Adipocyte (in vitro differentiated cells): ENCODE measurements around the gene FOXC1.

Experiments
- DNase-seq: peaks from one replicate; pipeline ENCODE4 v3.0.0-alpha.2; 2015; ENCODE audit warnings: low read depth
- H3K27me3 ChIP-seq: replicated peaks from 2 replicates; pipeline ENCODE4 v1.7.0; 2013; ENCODE audit warnings: mild to moderate bottlenecking, low read length, moderate library complexity; ENCODE audit not compliant: control insufficient read depth, insufficient read depth
- H3K36me3 ChIP-seq: 2 replicates; pipeline ENCODE4 v1.7.0; 2013; ENCODE audit warnings: low read length, mild to moderate bottlenecking, moderate library complexity; ENCODE audit not compliant: control insufficient read depth, insufficient read depth, severe bottlenecking
- H3K4me1 ChIP-seq: 2 replicates; pipeline ENCODE4 v1.7.0; 2013; ENCODE audit warnings: mild to moderate bottlenecking, low read length, moderate library complexity; ENCODE audit not compliant: control insufficient read depth, insufficient read depth
- H3K4me3 ChIP-seq: 2 replicates; pipeline ENCODE4 v1.7.0; 2013; ENCODE audit warnings: mild to moderate bottlenecking, low read length, moderate library complexity
- H3K9ac ChIP-seq: 2 replicates; pipeline ENCODE4 v1.7.0; 2013; ENCODE audit warnings: mild to moderate bottlenecking, low read length, moderate library complexity
- H3K9me3 ChIP-seq: 2 replicates; pipeline ENCODE4 v1.7.0; 2013; ENCODE audit warnings: mild to moderate bottlenecking, low read length, moderate library complexity; ENCODE audit not compliant: control insufficient read depth

FOXC1 gene

GRCh38 chr6:1608222-1609040, 1.3 kb upstream of the FOXC1 start:
- Histone ChIP-seq H3K4me3 (peak overlapping the region; percentile 76), H3K9me3 (no peaks in the 10 kb centered on the region), H3K36me3 (no peaks in the 10 kb centered on the region), H3K4me1 (peaks cover 38% of the 10 kb centered on the region), H3K27me3 (peaks cover 49% of the 10 kb centered on the region), H3K9ac (no peak overlapping the region)
- DNase-seq = no peak

GRCh38 chr6:1609041-1609647, 571 bp upstream of the FOXC1 start:
- Histone ChIP-seq H3K4me3 (peak overlapping the region; percentile 76), H3K36me3 (no peaks in the 10 kb centered on the region), H3K27me3 (peaks cover 42% of the 10 kb centered on the region), H3K9me3 (no peaks in the 10 kb centered on the region), H3K4me1 (peaks cover 38% of the 10 kb centered on the region), H3K9ac (peak overlapping the region; percentile 51)
- DNase-seq = peak; percentile 76

GRCh38 chr6:1610497-1611321, 994 bp downstream of the FOXC1 start:
- DNase-seq = peak; percentile 52
- peaks cover 30% of the 10 kb centered on the region for H3K4me1 ChIP-seq

GRCh38 chr6:1611322-1611571, 1.5 kb downstream of the FOXC1 start:
- Histone ChIP-seq H3K4me3 (peak overlapping the region; percentile 80), H3K9me3 (no peaks in the 10 kb centered on the region), H3K27me3 (peaks cover 25% of the 10 kb centered on the region), H3K36me3 (no peaks in the 10 kb centered on the region), H3K9ac (no peak overlapping the region), H3K4me1 (peaks cover 26% of the 10 kb centered on the region)
- DNase-seq = peak; percentile 62

More at GRCh38 chr6:1610497-1611321, 994 bp downstream of the FOXC1 start:
- Histone ChIP-seq H3K9me3 (no peaks in the 10 kb centered on the region), H3K36me3 (no peaks in the 10 kb centered on the region), H3K9ac (peak overlapping the region; percentile 72), H3K4me3 (peak overlapping the region; percentile 80), H3K27me3 (peaks cover 31% of the 10 kb centered on the region)

GRCh38 chr6:1611572-1612298, 2.0 kb downstream of the FOXC1 start:
- peak; percentile 56 for DNase-seq
- H3K4me1 ChIP-seq = peaks cover 26% of the 10 kb centered on the region
- no peaks in the 10 kb centered on the region for H3K9me3 ChIP-seq
- H3K27me3 ChIP-seq = peaks cover 20% of the 10 kb centered on the region
- H3K9ac ChIP-seq = peak overlapping the region; percentile 81
- H3K4me3 ChIP-seq = peak overlapping the region; percentile 80
- H3K36me3 ChIP-seq = no peaks in the 10 kb centered on the region

GRCh38 chr6:1612299-1612973, 2.7 kb downstream of the FOXC1 start:
- H3K27me3 ChIP-seq = peaks cover 13% of the 10 kb centered on the region
- H3K4me1 ChIP-seq = peaks cover 23% of the 10 kb centered on the region
- H3K9ac ChIP-seq = peak overlapping the region; percentile 81
- DNase-seq = no peak
- H3K9me3 ChIP-seq = no peaks in the 10 kb centered on the region
- H3K4me3 ChIP-seq = peak overlapping the region; percentile 80
- no peaks in the 10 kb centered on the region for H3K36me3 ChIP-seq

GRCh38 chr6:1612974-1613306, 3.2 kb downstream of the FOXC1 start:
- H3K9me3 ChIP-seq = no peaks in the 10 kb centered on the region

GRCh38 chr6:1613346-1613687, 3.6 kb downstream of the FOXC1 start:
- H3K4me3 ChIP-seq = peak overlapping the region; percentile 80
- peak overlapping the region; percentile 81 for H3K9ac ChIP-seq
- peaks cover 17% of the 10 kb centered on the region for H3K4me1 ChIP-seq
- no peaks in the 10 kb centered on the region for H3K36me3 ChIP-seq
- H3K9me3 ChIP-seq = no peaks in the 10 kb centered on the region
- H3K27me3 ChIP-seq = peaks cover 5% of the 10 kb centered on the region
- DNase-seq = peak; percentile 27

More at GRCh38 chr6:1612974-1613306, 3.2 kb downstream of the FOXC1 start:
- Histone ChIP-seq H3K4me3 (peak overlapping the region; percentile 80), H3K27me3 (peaks cover 8% of the 10 kb centered on the region), H3K9ac (peak overlapping the region; percentile 81), H3K36me3 (no peaks in the 10 kb centered on the region), H3K4me1 (peaks cover 18% of the 10 kb centered on the region)
- DNase-seq = peak; percentile 72

- Histone ChIP-seq H3K9ac (peak overlapping the region; percentile 81), H3K9me3 (no peaks in the 10 kb centered on the region), H3K4me1 (peaks cover 13% of the 10 kb centered on the region), H3K36me3 (no peaks in the 10 kb centered on the region), H3K4me3 (peak overlapping the region; percentile 80), H3K27me3 (no peaks in the 10 kb centered on the region)
- peak; percentile 53 for DNase-seq
Measured at GRCh38 chr6:1613688-1614447, 4.2 kb downstream of the FOXC1 start.

- Histone ChIP-seq H3K9ac (peak overlapping the region; percentile 81), H3K36me3 (no peaks in the 10 kb centered on the region), H3K4me3 (peak overlapping the region; percentile 80), H3K4me1 (peaks cover 13% of the 10 kb centered on the region), H3K9me3 (no peaks in the 10 kb centered on the region), H3K27me3 (no peaks in the 10 kb centered on the region)
- no peak for DNase-seq
Measured at GRCh38 chr6:1614448-1615150, 4.9 kb downstream of the FOXC1 start.
